ENCODE results near the gene RNF187.
A peak's percentile ranks its signal among the peaks of the same experiment; 100 is the strongest.
"Not testable (repeated sequence)": the region's sequence is repeated elsewhere in the genome, so short reads cannot be mapped to it uniquely, and the experiment has no call there.

The RNF187 gene

GRCh38 chr1:228460821-228461220 lies 26.4 kb upstream of the RNF187 start:
- no peak for DNase-seq

- no peak for DNase-seq
Measured at GRCh38 chr1:228462560-228462959, 24.6 kb upstream of the RNF187 start.

- DNase-seq: peak in 1 of 2 experiments; percentile 24
Measured at GRCh38 chr1:228463009-228463558, 24.1 kb upstream of the RNF187 start.

GRCh38 chr1:228463559-228464455 lies 23.4 kb upstream of the RNF187 start:
- peak; percentile 79 to 85 for DNase-seq

- peak; percentile 87 to 91 for DNase-seq
Measured at GRCh38 chr1:228464487-228464983, 22.6 kb upstream of the RNF187 start.

GRCh38 chr1:228465141-228465540 lies 22.0 kb upstream of the RNF187 start:
- DNase-seq: no peak

GRCh38 chr1:228465571-228466146 lies 21.5 kb upstream of the RNF187 start:
- DNase-seq: peak; percentile 28 to 35

- DNase-seq: not testable (repeated sequence)
Measured at GRCh38 chr1:228468188-228468587, 19.0 kb upstream of the RNF187 start.

- DNase-seq: no peak
Measured at GRCh38 chr1:228469413-228470162, 17.6 kb upstream of the RNF187 start.

GRCh38 chr1:228471154-228471761 lies 15.9 kb upstream of the RNF187 start:
- no peak for DNase-seq

- DNase-seq: no peak
Measured at GRCh38 chr1:228471762-228472398, 15.3 kb upstream of the RNF187 start.

GRCh38 chr1:228472655-228473054 lies 14.5 kb upstream of the RNF187 start:
- DNase-seq: no peak

GRCh38 chr1:228474507-228474906 lies 12.7 kb upstream of the RNF187 start:
- DNase-seq: no peak

GRCh38 chr1:228475812-228476211 lies 11.4 kb upstream of the RNF187 start:
- no peak for DNase-seq

- DNase-seq: no peak
Measured at GRCh38 chr1:228477263-228477662, 9.9 kb upstream of the RNF187 start.

GRCh38 chr1:228478326-228478725 lies 8.9 kb upstream of the RNF187 start:
- DNase-seq: no peak

GRCh38 chr1:228478912-228479711 lies 8.1 kb upstream of the RNF187 start:
- peak in 1 of 2 experiments; percentile 22 for DNase-seq

- DNase-seq: no peak
Measured at GRCh38 chr1:228483789-228484188, 3.4 kb upstream of the RNF187 start.

- peak; percentile 87 to 89 for DNase-seq
Measured at GRCh38 chr1:228486596-228487335, 416 bp upstream of the RNF187 start.

GRCh38 chr1:228488125-228488817 lies 1.1 kb downstream of the RNF187 start:
- DNase-seq: no peak

Measured in activated CD4-positive, alpha-beta T cell treated with anti-CD3 and anti-CD28 coated beads, Interleukin-2, amount 50 U/mL, for 48 hours (primary cell).